H1 (cell line): Measurements from ENCODE around the gene STX12.

Source experiments
- CTCF ChIP-seq, 3 experiments: IDR thresholded peaks; 1 replicate in 2 of 3; 2 replicates in 1 of 3; pipeline versions ENCODE4 v1.5.1 to v1.6.1; 2011; ENCODE audit warnings: low read length in 3 of 3, mild to moderate bottlenecking in 3 of 3, inconsistent platforms in 2 of 3, low read depth in 1 of 3, moderate library complexity in 1 of 3; ENCODE audit not compliant: insufficient read depth in 1 of 3; ENCODE audit errors: control extremely low read depth in 1 of 3
- MAX ChIP-seq: IDR thresholded peaks from 2 replicates; pipeline ENCODE4 v1.6.1; 2012; ENCODE audit warnings: inconsistent platforms
- POLR2AphosphoS5 ChIP-seq: IDR thresholded peaks from 2 replicates; pipeline ENCODE4 v1.6.1; 2011; ENCODE audit warnings: low read depth, low read length
- ZNF274 ChIP-seq: IDR thresholded peaks from 2 replicates; pipeline ENCODE4 v1.7.0; 2012; ENCODE audit warnings: low read length, borderline replicate concordance; ENCODE audit errors: extremely low read depth

- TF ChIP-seq CTCF (IDR thresholded peaks at IDR 0.05; ENCODE audit: control extremely low read depth in 1 of 3, insufficient read depth in 1 of 3, low read depth in 1 of 3, low read length in 3 of 3) (no peak), ZNF274 (no peak), MAX (no peak), POLR2AphosphoS5 (no peak)
These were observed 12.9 kb downstream of the STX12 start for GRCh38 chr1:27785781-27786455.
